Naive thymus-derived CD8-positive, alpha-beta T cell (primary cell): ENCODE results near the gene PLEKHG4B. TPM values are rescaled to one million over a fixed set of nuclear protein-coding genes. Genes with fewer than 3 reads are reported as not detected.
"Not testable (repeated sequence)": the region's sequence is repeated elsewhere in the genome, so short reads cannot be mapped to it uniquely, and the experiment has no call there.

Experiments
- ATAC-seq, 2 donors: fragments of 150-1000 bp; cut with Tn5 transposase in 1 of 2; sonication (Bioruptor Pico), chemical (Tn5 transposase) in 1 of 2; 1 replicate in 1 of 2; 2 replicates in 1 of 2; pipeline ENCODE4 v1.10.0; 2021; ENCODE audit warnings: mild to moderate bottlenecking in 2 of 2, moderate library complexity in 2 of 2
- POLR2A ChIA-PET: fragments of 350-600 bp; sonication (Branson Sonifier 250); formaldehyde crosslinking; loops from one replicate; lab custom pipeline; 2021; ENCODE audit warnings: antibody characterized with exemption; lab: Charles Lee
- DNase-seq, 10 donors: peaks; one replicate each; pipeline versions ENCODE4 v3.0.0 to v3.0.0-alpha.2; 2020 to 2022
- H3K27ac Mint-ChIP-seq, 10 donors: one replicate each; pipeline ENCODE4 v1.8.0; 2020 to 2022; ENCODE audit warnings: mild to moderate bottlenecking in 10 of 10, mixed read lengths in 10 of 10, moderate library complexity in 4 of 10, inconsistent platforms in 1 of 10
- H3K27me3 Mint-ChIP-seq, 5 donors: one replicate each; pipeline ENCODE4 v1.8.0; 2021 to 2022; ENCODE audit warnings: mixed read lengths in 5 of 5
- H3K36me3 Mint-ChIP-seq, 3 donors: one replicate each; pipeline ENCODE4 v1.8.0; 2020 to 2022; ENCODE audit warnings: mixed read lengths in 3 of 3, mild to moderate bottlenecking in 2 of 3, inconsistent platforms in 1 of 3
- H3K4me1 Mint-ChIP-seq, 4 donors: one replicate each; pipeline ENCODE4 v1.8.0; 2021 to 2022; ENCODE audit warnings: mixed read lengths in 4 of 4
- H3K4me3 Mint-ChIP-seq, 10 donors: one replicate each; pipeline ENCODE4 v1.8.0; 2020 to 2022; ENCODE audit warnings: mild to moderate bottlenecking in 10 of 10, mixed read lengths in 10 of 10, moderate library complexity in 6 of 10, inconsistent platforms in 1 of 10
- H3K9me3 Mint-ChIP-seq, 9 donors: one replicate each; pipeline ENCODE4 v1.8.0; 2020 to 2022; ENCODE audit warnings: mixed read lengths in 9 of 9, mild to moderate bottlenecking in 3 of 9, inconsistent platforms in 1 of 9, moderate library complexity in 1 of 9
- polyA plus RNA-seq, 3 donors: library from polyadenylated mRNA; unstranded; fragments of 300-500 nt; fragmentation: Illumina TruSeq; gene quantifications; one replicate each; pipeline ENCODE4 v1.2.3, GENCODE V29; 2021
- total RNA-seq, 8 experiments: library from RNA in 2 of 8; stranded (reverse) in 2 of 8; gene quantifications; one replicate each; pipeline ENCODE4 v1.2.3 and lab custom pipeline; 2021 to 2026

PLEKHG4B gene, protein sequence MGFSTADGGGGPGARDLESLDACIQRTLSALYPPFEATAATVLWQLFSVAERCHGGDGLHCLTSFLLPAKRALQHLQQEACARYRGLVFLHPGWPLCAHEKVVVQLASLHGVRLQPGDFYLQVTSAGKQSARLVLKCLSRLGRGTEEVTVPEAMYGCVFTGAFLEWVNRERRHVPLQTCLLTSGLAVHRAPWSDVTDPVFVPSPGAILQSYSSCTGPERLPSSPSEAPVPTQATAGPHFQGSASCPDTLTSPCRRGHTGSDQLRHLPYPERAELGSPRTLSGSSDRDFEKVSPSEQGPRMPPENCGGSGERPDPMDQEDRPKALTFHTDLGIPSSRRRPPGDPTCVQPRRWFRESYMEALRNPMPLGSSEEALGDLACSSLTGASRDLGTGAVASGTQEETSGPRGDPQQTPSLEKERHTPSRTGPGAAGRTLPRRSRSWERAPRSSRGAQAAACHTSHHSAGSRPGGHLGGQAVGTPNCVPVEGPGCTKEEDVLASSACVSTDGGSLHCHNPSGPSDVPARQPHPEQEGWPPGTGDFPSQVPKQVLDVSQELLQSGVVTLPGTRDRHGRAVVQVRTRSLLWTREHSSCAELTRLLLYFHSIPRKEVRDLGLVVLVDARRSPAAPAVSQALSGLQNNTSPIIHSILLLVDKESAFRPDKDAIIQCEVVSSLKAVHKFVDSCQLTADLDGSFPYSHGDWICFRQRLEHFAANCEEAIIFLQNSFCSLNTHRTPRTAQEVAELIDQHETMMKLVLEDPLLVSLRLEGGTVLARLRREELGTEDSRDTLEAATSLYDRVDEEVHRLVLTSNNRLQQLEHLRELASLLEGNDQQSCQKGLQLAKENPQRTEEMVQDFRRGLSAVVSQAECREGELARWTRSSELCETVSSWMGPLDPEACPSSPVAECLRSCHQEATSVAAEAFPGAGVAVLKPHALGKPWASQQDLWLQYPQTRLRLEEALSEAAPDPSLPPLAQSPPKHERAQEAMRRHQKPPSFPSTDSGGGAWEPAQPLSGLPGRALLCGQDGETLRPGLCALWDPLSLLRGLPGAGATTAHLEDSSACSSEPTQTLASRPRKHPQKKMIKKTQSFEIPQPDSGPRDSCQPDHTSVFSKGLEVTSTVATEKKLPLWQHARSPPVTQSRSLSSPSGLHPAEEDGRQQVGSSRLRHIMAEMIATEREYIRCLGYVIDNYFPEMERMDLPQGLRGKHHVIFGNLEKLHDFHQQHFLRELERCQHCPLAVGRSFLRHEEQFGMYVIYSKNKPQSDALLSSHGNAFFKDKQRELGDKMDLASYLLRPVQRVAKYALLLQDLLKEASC (N-terminal part only)
- not detected for total RNA-seq
- polyA plus RNA-seq, result not detected
- total RNA-seq (lab: John Stamatoyannopoulos, UW), result 0 to 1.1 (median 0.08) reads per million in 6 experiments

- peaks cover 0 to 5% (median 0%) of the 10 kb centered on the region in 3 donors for H3K36me3 Mint-ChIP-seq
- ATAC-seq (peak in 1 of 2 donors; percentile 56), DNase-seq (no peak)
- peaks cover 0 to 12% (median 5%) of the 10 kb centered on the region in 4 donors for H3K4me1 Mint-ChIP-seq
- H3K27me3 Mint-ChIP-seq, result peaks cover 20 to 85% (median 59%) of the 10 kb centered on the region in 5 donors
- POLR2A ChIA-PET, result no interaction called here
- peak within 1 kb of the TSS in 9 of 10 donors; percentile 54 to 88 (median 67) for H3K4me3 Mint-ChIP-seq
- peak within 1 kb of the TSS in 2 of 10 donors; percentile 28 to 59 for H3K27ac Mint-ChIP-seq
- peaks cover 0 to 2% (median 0%) of the 10 kb centered on the region in 9 donors for H3K9me3 Mint-ChIP-seq
These were observed at the start of gene PLEKHG4B for GRCh38 chr5:91556-92263. Gene PLEKHG4B, plus strand, starts transcription at chr5:92168. Its CDS starts 64 bp downstream, at chr5:92232.

GRCh38 chr5:42250-42649, 49.7 kb upstream of the PLEKHG4B start:
- no peak for DNase-seq
- no peaks in the 10 kb centered on the region for H3K36me3 Mint-ChIP-seq
- H3K27me3 Mint-ChIP-seq, result peaks cover 17 to 62% (median 39%) of the 10 kb centered on the region in 5 donors
- H3K4me1 Mint-ChIP-seq, result no peaks in the 10 kb centered on the region
- H3K9me3 Mint-ChIP-seq, result no peaks in the 10 kb centered on the region
- no peak overlapping the region for H3K27ac Mint-ChIP-seq
- POLR2A ChIA-PET, result no interaction called here
- no peak overlapping the region for H3K4me3 Mint-ChIP-seq
- ATAC-seq, result no peak

DNA sequence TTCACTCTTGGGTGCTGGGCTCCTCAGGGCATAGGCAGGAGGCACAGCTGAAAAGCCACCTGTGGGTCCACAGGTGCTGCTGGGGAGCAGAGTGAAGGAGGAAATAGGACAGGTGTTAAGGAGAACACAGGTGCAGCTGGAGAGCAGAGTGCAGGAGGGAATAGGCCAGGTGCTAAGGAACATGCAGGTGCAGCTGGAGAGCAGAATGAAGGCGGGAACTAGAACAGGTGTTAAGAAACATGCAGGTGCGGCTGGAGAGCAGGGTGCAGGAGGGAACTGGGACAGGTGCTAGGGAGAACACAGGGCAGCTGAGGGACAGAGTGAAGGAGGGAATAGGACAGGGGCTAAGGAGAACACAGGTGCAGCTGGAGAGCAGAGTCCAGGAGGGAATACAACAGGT, 43.8 kb upstream of the PLEKHG4B start:
- H3K4me3 Mint-ChIP-seq, result no peak overlapping the region
- no peak overlapping the region for H3K27ac Mint-ChIP-seq
- H3K4me1 Mint-ChIP-seq, result peaks cover 0 to 1% (median 0%) of the 10 kb centered on the region in 4 donors
- peaks cover 0 to 16% (median 7%) of the 10 kb centered on the region in 9 donors for H3K9me3 Mint-ChIP-seq
- H3K36me3 Mint-ChIP-seq, result peaks cover 0 to 5% (median 4%) of the 10 kb centered on the region in 3 donors
- peaks cover 25 to 65% (median 44%) of the 10 kb centered on the region in 5 donors for H3K27me3 Mint-ChIP-seq
- POLR2A ChIA-PET, result no interaction called here
- ATAC-seq (no peak), DNase-seq (no peak)

- POLR2A ChIA-PET, ATAC-seq, H3K27ac Mint-ChIP-seq, DNase-seq, H3K36me3 Mint-ChIP-seq, H3K4me1 Mint-ChIP-seq, H3K4me3 Mint-ChIP-seq: not testable (repeated sequence)
- Mint-ChIP-seq H3K9me3 (peaks cover 0 to 16% (median 7%) of the 10 kb centered on the region in 9 donors), H3K27me3 (peaks cover 25 to 63% (median 48%) of the 10 kb centered on the region in 5 donors)
These were observed 42.4 kb upstream of the PLEKHG4B start for GRCh38 chr5:49530-49929.

DNA sequence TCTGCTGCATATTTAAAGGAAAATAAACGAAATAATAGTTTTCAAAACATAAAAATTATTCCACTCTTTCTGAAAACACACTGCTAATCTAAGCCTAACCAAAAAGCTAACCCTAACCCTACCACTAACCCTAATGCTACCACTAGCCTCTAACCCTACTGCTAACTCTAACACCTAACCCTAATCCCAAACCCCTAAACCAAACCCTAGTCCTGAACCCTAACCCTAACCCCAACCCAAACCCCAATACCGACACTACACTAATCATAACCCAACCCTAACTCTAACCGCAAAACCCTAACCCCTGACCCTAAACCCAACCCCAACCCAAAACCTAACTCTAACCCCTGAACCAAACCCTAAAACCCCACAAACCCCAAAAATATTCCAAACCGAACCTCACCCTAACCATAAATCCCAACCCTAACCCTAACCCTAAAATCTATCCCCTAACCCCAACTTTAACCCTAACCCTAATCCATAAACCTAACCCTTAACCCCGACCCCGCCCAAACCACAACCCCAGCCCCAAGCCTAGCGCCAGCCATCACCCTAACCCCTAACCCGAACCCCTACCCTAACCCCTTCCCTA, 41.9 kb upstream of the PLEKHG4B start:
- peaks cover 0 to 3% (median 2%) of the 10 kb centered on the region in 4 donors for H3K4me1 Mint-ChIP-seq
- POLR2A ChIA-PET, result no interaction called here
- H3K36me3 Mint-ChIP-seq, result peaks cover 0 to 5% (median 4%) of the 10 kb centered on the region in 3 donors
- H3K27me3 Mint-ChIP-seq, result peaks cover 26 to 65% (median 48%) of the 10 kb centered on the region in 5 donors
- no peak overlapping the region for H3K4me3 Mint-ChIP-seq
- H3K27ac Mint-ChIP-seq, result no peak overlapping the region
- ATAC-seq (no peak), DNase-seq (no peak)
- H3K9me3 Mint-ChIP-seq, result peaks cover 0 to 16% (median 8%) of the 10 kb centered on the region in 9 donors

GRCh38 chr5:50724-51499, 41.1 kb upstream of the PLEKHG4B start:
- Mint-ChIP-seq H3K4me1 (peaks cover 0 to 3% (median 2%) of the 10 kb centered on the region in 4 donors), H3K27ac (peak overlapping the region in 1 of 10 donors; percentile 83), H3K9me3 (peaks cover 0 to 16% (median 8%) of the 10 kb centered on the region in 9 donors), H3K27me3 (peaks cover 22 to 65% (median 48%) of the 10 kb centered on the region in 5 donors), H3K4me3 (no peak overlapping the region), H3K36me3 (peaks cover 0 to 5% (median 4%) of the 10 kb centered on the region in 3 donors)
- ATAC-seq (no peak), DNase-seq (no peak)
- POLR2A ChIA-PET, result no interaction called here

GRCh38 chr5:51500-51823, 40.5 kb upstream of the PLEKHG4B start:
- ATAC-seq, result no peak
- peaks cover 0 to 20% (median 8%) of the 10 kb centered on the region in 9 donors for H3K9me3 Mint-ChIP-seq
- peaks cover 0 to 3% (median 2%) of the 10 kb centered on the region in 4 donors for H3K4me1 Mint-ChIP-seq
- H3K4me3 Mint-ChIP-seq, result no peak overlapping the region
- H3K27ac Mint-ChIP-seq, result no peak overlapping the region
- peaks cover 0 to 5% (median 4%) of the 10 kb centered on the region in 3 donors for H3K36me3 Mint-ChIP-seq
- DNase-seq, result no peak
- POLR2A ChIA-PET, result no interaction called here
- H3K27me3 Mint-ChIP-seq, result peaks cover 24 to 67% (median 49%) of the 10 kb centered on the region in 5 donors

DNA sequence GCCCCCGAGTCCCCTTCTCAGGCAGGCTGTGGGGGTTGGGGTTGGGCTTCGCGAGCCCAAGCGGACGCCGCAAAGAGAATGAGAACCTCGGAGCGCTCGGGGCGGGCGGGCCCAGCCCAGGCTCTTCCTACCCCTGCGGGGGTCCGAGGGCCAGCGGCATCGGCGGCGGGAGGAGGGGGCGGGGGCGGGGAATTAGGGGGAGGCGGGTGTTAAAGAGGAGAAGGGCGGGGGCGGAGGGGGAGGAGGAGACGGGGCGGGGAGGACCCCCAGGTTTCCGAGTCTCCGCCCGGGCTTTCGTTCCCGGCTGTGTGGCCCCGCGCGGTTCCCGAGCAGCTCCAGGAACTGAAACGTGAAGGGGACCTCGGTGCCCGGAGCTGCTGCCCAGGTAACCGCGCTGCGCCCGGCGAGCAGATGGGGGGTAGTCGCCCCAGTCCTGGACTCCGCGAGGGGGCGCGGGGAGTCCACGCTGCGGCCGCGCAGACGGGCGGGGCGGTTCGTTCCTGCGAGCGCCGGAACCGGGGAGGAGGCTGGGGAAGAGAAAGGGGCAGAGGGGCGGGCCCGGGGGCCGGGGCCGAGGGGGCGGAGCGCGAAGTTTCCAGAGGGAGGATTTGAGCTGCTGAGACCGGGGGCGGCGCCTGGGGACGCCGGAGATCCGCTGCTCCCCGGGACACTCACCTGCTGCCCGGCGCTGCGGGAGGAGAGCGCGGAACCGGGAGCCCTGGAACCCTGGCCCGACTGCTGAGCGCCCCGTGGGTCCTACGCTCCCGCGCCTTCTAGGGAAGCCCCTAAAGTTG, 38.4 kb upstream of the PLEKHG4B start:
- Mint-ChIP-seq H3K4me3 (peak overlapping the region in 8 of 10 donors; percentile 28 to 83 (median 59)), H3K27me3 (peaks cover 23 to 74% (median 44%) of the 10 kb centered on the region in 5 donors), H3K9me3 (peaks cover 0 to 22% (median 9%) of the 10 kb centered on the region in 9 donors), H3K4me1 (peaks cover 0 to 3% (median 2%) of the 10 kb centered on the region in 4 donors), H3K36me3 (peaks cover 0 to 5% (median 4%) of the 10 kb centered on the region in 3 donors), H3K27ac (no peak overlapping the region)
- ATAC-seq (peak; percentile 59 to 71), DNase-seq (peak in 4 of 10 donors; percentile 0 to 26 (median 14))
- POLR2A ChIA-PET, result no interaction called here

GRCh38 chr5:54175-54730, 37.7 kb upstream of the PLEKHG4B start:
- POLR2A ChIA-PET, result no interaction called here
- H3K27ac Mint-ChIP-seq, result peak overlapping the region in 1 of 10 donors; percentile 34
- H3K36me3 Mint-ChIP-seq, result peaks cover 0 to 5% (median 4%) of the 10 kb centered on the region in 3 donors
- peaks cover 0 to 23% (median 9%) of the 10 kb centered on the region in 9 donors for H3K9me3 Mint-ChIP-seq
- peaks cover 23 to 74% (median 45%) of the 10 kb centered on the region in 5 donors for H3K27me3 Mint-ChIP-seq
- H3K4me1 Mint-ChIP-seq, result peaks cover 0 to 3% (median 2%) of the 10 kb centered on the region in 4 donors
- H3K4me3 Mint-ChIP-seq, result peak overlapping the region in 9 of 10 donors; percentile 43 to 83 (median 60)
- DNase-seq (no peak), ATAC-seq (no peak)
